GM21381 (cell line): ENCODE results near the gene TEK.
"Not testable (repeated sequence)": the region's sequence is repeated elsewhere in the genome, so short reads cannot be mapped to it uniquely, and the experiment has no call there.

Source experiments
- ATAC-seq: cut with Tn5 transposase; IDR thresholded peaks from one replicate; pipeline ENCODE4 v1.9.1; 2021; ENCODE audit warnings: mild to moderate bottlenecking, moderate library complexity; ENCODE audit not compliant: unreplicated experiment

Gene TEK

DNA sequence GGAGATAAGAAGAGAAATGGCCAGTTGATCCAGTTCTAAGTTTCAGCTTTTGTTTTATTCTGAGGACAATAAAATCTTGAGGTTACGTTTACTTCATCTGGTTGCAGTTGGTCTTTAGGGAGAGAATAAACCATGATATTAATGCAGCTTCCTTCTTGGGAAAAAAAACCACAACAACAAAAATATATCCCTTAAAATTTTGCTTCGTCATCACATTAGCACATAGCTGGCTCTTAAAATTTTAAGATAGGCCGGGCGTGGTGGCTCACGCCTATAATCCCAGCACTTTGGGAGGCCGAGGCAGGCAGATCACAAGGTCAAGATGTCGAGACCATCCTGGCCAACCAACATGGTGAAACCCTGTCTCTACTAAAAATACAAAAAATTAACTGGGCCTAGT is 101.6 kb downstream of the TEK start:
- no peak for ATAC-seq

- ATAC-seq, result no peak
Measured at GRCh38 chr9:27212191-27212590, 103.2 kb downstream of the TEK start.

DNA sequence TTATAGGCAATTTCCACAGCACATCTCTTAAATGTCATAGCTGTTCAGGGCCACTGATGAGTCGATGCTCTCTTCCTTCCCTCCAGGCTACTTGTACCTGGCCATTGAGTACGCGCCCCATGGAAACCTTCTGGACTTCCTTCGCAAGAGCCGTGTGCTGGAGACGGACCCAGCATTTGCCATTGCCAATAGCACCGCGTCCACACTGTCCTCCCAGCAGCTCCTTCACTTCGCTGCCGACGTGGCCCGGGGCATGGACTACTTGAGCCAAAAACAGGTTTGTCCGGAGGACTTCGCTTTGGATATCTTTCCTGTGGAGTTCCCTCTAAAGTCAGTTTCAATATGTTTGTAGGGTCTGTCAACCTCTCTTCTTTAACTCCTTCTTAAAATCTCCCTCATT is 103.6 kb downstream of the TEK start:
- no peak for ATAC-seq

- ATAC-seq, result no peak
Measured at GRCh38 chr9:27227192-27227591, 118.2 kb downstream of the TEK start.

- not testable (repeated sequence) for ATAC-seq
Measured at GRCh38 chr9:27239648-27240047, 130.6 kb downstream of the TEK start.

- no peak for ATAC-seq
Measured at GRCh38 chr9:27247756-27248155, 138.7 kb downstream of the TEK start.

DNA sequence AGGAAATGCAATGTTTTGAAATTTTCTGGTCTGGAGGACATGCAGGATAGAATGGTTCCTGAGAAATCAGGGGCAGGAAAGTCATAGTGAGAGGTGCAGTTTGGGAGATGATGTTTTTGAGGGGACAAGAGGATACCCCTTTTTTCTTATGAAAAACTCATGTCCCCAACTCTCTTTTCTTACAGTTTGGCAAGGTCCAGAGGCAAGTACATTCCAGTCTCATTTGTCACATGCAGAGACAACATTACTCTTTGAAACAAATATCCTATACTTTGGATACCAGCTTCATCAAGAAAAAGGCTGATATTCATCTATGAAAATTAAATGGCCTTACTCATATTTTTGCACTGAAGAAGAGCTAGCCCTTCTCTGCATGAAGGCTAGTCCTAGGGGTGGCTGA is 139.7 kb downstream of the TEK start:
- no peak for ATAC-seq

DNA sequence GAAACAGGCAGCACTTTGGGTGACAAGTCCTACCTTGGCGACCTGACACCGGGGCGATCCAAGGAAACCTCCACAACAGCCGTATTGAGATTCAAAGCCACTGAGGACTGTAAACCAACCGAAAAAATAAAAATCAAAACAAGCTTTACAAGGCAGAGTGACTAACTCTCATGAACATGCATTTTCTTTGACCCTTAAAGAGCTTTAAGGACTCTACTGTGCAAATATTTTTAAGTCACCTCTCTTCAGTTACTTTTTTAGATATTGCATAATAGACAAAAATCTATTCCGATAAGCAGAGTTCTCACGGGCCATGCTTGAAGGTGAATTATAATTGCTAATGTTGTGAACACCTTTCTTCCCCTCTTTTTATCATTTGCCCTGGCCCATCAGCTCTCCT is 149.6 kb downstream of the TEK start:
- ATAC-seq, result no peak

GRCh38 chr9:27260789-27261516 is 151.9 kb downstream of the TEK start:
- ATAC-seq, result no peak

DNA sequence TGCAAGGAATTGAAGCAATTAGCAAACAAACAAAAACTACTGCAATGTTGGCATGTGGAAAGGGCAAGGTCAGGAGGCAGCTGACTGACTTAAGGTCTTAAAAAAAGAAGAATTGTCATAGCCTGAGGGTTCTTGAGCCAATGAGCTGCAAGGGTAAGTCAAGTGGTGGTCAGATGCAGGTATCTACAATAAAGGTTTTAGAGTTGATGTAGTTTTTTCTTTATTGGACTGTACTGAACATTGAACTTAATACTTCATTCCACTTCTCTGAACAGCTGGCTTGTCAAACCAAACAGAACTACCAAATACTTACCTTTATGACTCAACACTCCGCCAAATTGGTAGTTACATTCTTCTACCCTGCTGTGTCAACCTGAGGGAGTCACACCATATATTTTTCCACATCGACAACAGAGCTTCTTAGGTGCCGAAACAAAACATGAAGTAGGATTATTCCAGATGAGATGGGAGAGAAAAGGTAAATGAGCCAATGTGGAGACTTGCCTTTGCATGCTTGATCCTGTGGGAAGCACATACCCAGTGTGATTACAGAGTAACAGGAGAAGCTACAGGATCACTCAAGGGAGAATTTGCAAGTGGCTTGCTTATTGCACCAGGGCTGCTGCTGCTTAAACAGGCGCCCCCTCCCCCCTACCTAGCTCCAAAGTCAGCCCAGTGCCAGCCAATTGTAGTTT is 152.6 kb downstream of the TEK start:
- ATAC-seq, result no peak

DNA sequence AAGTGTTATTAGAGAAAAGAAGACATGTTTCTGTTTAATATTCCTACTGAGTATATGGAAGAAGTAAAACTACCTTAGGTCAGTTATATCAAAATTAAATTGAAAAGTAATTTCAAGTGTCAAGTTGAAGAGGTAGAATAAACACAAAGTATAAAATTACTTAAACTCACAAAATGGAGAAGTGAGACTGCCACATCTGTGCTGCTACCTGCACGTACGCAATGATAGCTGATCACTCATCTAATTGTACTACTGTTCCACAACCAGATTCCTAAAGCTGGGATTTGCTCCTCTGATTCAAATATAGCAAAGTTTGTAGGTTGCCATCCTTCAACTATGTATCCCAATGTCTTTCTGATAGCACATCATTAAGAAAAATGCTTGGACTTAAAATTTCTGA is 163.1 kb downstream of the TEK start:
- no peak for ATAC-seq

- ATAC-seq, result no peak
Measured at GRCh38 chr9:27273186-27273585, 164.2 kb downstream of the TEK start.

GRCh38 chr9:27276193-27277030 is 167.4 kb downstream of the TEK start:
- peak; percentile 56 for ATAC-seq

- no peak for ATAC-seq
Measured at GRCh38 chr9:27278374-27278773, 169.3 kb downstream of the TEK start.

GRCh38 chr9:27279611-27280010 is 170.6 kb downstream of the TEK start:
- no peak for ATAC-seq
